Stimulated activated CD4-positive, alpha-beta T cell treated with anti-CD3 and anti-CD28 coated beads, Interleukin-2, amount 100 ng/mL, for 24 hours (primary cell): Measurements from ENCODE around the gene SNX30.

ENCODE experiments used
- DNase-seq, 2 donors: peaks; one replicate each; pipeline ENCODE4 v3.0.0-alpha.2; 2020

The SNX30 gene

DNA sequence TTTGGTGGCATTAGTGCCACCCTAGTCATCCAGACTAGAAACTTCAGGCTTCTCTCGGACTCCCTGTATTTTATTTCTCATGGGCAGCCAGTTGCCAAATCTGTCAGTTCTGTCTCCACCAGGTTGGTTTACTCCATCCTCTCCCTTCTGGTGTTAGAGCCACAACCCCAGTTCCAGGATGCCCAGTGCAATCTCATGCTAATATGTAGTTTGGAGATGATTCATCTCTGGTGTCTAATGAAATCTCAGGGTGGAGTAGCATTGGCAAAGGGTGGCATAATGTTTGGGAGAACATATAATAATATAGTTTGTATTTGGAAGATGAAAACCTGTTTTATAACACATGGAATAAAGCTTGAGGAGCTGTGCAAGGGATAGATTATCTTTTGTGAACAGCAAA is 109.9 kb downstream of the SNX30 start:
- no peak for DNase-seq

DNA sequence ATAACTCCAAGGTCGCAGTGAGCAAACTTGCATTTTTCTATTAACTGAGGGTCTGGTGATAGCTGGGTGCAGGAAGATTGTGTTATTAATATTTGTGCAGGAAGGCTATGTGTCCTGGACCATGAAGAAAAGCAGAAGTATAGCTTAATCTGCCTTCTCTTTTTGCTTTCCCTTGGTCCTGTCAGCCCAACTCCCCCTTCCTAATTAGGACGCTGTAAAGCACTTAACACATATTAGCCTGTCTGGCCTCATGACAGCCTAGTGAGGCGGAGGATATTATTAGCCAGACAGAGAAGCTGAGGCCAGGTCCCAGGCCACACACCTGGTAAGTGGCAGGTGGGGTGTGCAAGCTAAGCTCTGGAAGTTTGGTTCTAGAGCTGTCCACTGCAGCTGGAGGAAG is 110.6 kb downstream of the SNX30 start:
- no peak for DNase-seq

DNA sequence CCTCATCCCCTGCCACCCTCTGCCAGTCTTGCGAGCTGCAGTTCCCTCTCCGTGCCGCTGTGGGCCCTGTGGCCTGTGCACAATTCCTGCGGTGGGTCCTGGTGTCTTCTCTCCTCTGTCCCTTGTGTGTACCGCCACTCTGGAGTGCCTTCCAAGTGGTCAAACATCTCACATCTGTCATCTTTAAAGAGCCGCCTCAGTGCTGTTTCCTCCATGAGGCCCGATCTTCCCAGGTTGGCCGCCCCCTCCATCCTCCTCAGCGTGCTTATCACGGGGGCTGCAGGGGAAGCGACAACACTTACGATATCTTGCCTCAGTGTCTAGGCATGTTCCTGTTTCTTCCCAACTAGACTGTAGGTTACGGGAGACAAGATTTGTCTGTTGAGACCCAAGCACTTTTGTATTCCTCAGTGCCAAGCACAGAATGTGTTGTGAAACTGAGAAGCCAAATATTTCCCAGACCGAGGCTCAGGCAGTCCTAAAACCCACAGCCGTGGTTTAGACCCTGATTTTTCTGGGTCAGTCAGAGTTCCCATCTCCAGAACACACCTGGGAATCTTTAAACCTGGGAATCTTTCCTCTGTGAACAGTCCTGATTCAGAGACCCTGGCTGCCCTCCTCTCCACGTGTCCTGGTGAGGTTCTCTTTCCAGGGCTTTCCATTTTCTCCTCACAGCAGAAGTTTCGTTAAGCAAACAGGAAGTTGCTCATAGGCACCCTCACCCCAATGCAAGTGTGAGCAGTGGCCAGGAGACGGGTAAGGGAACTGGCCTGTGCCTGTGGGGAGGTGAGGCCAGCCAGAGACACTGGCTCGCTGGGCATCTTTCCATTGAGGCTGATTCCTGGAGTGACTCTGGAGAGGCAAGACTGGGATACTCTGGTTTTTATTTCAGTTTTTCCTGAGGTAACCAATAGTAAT is 111.3 kb downstream of the SNX30 start:
- no peak for DNase-seq

DNA sequence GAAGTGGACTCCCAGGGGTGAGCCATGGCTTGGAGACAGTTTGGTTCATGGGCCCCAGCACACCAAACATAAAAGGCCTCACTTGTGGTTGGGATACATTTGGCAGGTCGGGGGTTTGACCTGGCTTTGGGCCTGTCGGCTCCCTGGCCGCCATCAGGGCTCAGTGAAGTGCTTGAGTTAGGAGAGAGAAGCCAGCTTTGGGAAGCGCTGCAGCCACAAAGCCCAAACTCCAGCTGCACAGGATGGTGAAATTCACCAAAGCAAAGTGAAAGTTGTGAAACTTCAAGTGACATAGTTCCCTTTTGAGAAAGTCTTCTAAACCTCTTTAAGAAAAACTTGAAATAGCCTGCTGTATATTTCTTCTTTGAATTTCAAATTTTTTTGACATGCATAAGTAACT is 112.7 kb downstream of the SNX30 start:
- no peak for DNase-seq

DNA sequence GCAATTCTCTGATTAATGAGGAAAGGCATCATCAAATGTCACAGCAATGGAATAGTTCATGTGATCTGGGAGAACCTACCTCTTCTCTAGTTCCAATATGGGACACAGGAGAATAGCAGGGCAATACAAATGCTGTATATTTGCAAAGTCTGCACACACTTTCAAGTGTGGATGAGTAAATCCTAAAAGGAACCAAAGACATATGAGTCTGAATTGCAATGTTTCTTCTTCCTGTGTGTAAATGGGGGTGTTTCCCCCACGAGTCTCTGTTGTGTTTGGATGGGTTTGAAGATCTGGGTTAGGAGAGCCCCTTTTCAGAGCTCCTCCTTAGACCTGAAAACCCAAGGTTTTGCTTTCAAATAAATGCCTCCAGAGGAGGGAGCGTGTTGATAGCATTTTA is 113.2 kb downstream of the SNX30 start:
- no peak for DNase-seq

DNA sequence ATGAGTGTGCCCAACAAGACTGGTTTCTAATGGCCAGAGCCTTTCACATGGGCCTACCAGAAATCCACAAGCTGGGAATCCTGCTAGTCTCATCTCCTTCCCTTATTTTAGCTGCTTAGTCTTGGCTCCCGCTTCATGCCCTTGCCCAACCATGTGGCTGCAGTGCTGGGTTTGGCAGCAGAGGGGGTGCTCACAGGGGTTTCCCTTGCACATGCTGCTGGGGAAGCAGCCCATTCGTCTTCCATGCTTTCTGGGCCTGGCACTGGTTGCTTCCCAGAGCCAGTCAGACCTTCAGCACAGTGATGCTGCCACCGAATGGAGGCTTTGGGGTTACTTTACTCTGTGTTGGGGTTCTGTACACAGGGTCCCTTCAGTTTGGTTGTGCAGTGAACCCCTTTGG is 113.8 kb downstream of the SNX30 start:
- no peak for DNase-seq

DNA sequence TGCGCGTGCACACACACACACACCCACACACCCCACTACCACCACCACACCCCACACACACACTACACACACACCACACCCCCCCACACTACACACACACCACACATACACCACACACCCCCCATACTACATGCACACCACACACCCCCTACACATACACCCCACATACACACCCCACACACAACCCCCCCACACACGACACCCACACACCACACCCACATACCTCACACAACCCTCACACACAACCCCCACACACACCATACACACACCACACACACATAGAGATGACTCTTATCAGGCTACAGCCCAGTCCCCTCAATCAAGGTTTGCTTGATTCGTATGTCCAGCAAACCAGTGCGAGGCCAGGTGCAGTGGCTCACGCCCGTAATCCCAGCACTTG is 114.4 kb downstream of the SNX30 start:
- no peak for DNase-seq

DNA sequence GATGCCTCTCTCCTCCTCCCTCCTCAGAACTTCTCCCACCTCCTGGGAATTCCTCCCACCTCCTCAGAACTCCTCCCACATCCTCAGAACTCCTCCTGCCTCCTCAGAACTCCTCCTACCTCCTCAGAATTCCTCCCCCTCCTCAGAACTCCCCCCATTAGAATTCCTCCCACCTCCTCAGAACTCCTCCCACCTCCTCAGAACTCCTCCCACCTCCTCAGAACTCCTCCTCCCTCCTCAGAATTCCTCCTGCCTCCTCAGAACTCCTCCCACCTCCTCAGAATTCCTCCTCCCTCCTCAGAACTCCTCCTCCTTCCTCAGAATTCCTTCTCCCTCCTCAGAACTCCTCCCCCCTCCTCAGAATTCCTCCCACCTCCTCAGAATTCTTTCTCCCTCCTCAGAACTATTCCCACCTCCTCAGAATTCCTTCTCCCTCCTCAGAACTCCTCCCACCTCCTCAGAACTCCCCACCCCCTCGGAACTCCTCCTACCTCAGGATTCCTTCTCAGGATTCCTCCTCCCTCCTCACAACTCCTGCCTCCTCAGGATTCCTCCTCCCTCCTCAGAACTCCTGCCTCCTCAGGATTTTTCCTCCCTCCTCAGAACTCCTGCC is 116.2 kb downstream of the SNX30 start:
- DNase-seq = no peak

DNA sequence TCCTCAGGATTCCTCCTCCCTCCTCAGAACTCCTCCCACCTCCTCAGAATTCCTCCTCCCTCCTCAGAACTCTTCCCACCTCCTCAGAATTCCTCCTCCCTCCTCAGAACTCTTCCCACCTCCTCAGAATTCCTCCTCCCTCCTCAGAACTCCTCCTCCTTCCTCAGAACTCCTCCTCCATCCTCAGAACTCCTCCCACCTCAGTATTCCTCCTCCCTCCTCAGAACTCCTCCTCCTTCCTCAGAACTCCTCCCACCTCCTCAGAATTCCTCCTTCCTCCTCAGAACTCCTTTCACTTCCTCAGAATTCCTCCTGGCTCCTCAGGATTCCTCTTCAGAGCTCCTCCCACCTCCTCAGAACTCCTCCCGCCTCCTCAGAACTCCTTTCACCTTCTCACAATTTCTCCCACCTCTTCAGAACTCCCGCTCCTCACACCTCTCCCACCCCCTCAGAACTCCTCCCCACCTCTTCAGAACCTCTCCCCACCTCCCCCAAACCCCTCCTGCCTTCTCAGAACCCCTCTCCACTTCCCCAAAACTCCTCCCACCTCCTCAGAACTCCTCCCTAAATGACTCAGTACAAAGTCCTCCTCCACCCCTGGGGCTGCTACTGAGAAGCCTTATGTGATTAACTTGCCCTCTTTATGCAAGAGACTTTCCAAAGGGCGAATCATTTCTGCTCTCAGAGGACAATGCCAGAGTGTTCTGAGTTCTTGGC is 116.9 kb downstream of the SNX30 start:
- peak in 1 of 2 donors; percentile 19 for DNase-seq

DNA sequence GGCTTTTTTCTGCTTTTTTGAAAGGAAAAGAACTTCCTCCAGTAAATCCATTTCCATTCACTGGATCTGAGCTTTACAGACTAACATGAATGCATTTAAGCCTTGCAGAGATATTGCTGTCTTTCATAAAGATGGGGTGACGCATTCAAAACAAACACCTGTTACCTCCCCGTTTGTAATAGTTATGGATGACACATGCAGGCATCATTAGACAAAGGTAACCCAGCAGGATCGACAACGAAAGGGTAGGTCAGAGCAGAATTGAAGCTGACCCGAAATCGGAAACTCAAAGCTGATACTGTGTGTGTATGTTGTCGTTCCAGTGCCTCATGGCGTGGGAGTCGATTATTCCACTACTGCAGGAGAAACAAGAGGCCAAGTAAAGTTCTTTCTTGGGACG is 117.9 kb downstream of the SNX30 start:
- DNase-seq = no peak

DNA sequence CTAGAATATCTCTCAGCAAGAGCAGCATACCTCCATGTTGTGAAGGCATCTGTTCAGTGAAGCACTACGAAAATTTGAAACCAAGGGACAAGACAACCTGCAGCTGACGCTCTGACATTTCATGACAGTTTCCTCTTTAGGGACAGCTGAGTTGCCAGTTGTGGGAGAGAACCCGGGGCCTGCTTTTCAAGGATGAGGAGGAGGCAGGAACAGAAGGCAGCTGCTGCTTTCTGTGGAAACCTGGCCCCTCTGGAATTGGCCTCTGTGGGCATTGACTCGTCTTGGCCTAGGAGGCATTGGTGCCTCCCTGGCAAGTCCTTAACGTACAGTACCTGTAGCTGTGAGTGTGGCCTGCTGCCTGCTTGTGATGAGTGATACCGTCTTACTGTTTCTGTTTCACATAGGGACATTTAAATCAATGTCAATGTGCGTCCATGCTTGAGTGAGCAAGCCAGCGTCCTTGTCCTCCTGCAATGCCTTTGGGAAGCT is 118.5 kb downstream of the SNX30 start:
- no peak for DNase-seq

DNA sequence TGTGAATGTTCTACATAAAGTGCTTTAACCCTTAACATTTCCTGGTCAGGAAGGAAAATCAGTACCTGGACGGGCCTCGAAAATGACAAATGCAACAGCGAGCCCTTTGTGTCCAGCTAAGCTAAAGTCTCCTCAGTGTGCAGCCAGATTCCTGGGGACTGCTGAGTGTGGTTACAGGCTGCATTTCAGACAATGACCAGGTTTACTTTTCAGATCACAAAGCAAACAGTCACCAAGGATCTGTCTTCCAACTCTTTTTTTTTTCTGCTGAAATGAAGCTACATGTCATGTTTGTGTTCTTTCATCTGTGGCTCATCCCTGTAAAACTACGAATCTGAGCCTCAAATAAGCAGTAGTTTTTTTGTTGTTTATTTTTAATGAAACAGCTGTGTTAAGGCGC is 119.4 kb downstream of the SNX30 start:
- DNase-seq = no peak

DNA sequence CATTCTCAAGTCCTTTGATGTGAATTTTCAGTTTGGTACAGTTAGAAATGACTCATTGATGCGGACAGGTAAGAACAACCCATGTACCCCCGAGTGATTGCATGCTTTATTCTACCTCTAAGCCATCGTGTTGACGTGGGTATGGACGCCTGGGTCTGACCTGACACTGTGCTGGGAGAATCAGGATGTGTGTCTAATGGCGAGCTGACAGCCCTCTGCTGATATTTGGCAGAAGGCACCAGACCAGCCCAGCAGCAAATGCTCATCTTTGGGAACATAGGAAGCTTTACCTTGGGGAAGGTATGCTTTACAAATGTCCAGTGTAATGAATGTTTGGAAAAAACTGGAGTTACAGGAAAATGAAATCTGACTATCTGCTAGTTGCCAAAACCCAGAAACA is 120.0 kb downstream of the SNX30 start:
- no peak for DNase-seq

DNA sequence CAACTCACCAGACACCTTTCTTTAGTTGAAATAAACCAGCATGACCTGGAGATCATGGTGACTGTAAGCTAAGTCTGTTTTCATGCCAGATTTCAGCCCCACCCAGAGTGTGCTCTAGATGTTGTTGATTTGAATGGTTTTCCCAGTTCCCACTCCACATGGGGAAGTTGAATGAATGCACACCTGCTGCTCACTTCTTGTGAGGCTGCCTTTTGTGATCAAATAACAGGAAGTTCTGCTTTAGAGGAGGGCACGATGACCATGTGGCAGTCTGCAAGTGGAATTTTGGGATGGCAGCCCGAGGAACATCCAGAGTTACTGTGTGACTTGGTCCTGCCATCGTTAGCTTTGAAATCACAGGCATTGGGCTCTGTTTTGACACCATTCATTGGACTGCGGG is 121.5 kb downstream of the SNX30 start:
- no peak for DNase-seq

DNA sequence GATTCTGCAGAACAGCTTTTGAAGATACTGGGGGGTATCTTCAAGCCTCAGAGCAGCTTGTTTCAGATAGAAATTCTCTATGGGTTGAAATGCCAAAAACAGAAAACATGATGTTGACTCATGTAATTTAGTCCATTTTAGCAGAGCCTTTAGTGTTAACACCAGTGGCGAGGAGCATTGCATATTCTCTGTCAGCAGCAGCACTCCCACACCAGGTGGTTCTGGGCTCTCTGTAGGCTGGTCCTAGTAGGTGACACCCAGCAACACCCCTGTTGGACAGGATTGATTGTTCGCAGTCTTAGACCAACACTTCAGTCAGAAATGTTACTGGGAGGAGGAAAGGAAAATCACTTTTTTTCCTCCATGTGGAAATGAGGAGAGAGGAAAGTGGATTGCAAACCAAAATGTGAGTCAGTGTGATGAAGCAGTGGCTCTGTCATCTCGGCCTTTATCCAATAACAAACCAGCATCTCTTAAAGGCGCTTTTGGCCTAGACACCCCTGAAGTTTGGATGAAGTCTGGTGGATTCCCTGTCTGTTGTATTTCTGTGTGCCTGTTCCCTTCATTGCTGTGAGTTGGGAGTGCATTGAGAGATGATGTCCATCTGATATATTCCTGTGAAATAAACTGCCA is 123.3 kb downstream of the SNX30 start:
- DNase-seq = no peak

DNA sequence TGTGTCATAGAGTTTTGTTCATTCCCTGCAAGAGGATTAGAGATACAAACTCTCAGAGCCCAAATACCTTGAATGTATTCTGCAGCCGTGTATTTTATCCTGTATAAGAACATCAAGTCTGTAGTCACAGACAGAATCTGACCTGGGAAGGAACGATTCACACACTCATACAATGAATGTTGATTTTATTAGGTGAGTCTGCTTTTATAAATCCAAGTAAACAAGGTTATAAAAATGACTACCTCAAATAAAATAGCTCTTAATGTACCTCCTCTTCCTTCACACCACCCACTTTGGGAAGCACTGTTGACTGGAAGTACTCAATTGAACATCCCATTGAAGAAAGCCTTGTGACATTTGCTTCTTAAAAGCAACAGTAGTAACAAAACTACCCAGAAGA is 128.2 kb downstream of the SNX30 start:
- DNase-seq = no peak

DNA sequence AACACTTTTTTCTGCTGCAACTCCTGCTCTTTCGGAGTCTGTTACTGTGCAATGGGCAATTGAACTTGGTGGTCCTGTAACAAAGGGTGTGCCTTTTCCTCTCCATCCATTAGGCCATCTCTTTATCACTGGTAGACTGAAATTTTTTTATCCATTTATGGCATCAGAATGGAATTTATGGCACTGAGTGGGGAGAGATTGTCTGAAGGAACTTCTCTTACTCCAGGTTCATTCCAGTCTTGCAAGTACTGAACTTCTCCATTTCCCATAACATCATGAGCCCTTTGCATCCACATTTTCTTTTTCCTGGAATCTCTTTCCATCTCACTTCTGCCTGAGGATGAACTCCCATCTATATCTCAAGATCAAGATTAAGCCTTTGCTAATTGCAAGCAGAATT is 130.1 kb downstream of the SNX30 start:
- DNase-seq = no peak

DNA sequence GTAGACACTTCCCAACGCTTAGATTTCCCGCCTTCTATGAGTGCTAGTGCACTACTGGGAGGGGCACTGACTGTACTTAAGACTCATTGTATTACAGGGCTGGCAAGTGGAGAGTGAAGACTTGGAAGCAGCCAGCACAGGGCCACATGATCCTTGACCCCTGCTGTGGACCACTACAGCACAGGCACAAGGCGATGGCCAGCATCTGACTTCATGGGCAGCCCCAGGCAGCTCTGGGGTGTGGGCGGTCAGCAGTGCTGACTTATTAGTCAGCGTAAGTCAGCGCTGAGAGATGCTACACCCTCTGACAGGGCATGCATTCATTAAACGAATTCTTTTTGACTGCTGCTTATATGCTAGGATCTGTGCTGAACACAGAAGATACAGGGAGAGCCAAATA is 130.8 kb downstream of the SNX30 start:
- DNase-seq = no peak

DNA sequence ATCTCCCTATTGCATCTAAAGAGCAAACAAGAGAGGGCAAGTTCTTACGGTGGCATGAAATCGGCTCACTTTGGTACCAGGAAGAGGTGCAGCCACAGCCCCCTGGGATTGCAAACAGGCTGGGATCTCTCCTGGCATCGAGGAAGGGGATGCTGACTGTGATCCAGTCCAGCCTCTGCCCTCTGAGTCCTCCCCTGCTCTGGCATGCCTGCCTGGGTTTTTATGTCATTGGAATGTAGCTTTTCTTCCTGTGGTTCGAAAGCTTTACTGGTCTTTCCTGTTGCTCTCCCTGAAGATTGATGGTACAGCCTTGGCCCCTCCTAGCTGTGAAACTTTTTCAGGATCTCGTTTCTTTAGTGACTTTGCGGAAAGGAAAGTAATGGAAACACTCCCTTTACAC is 133.5 kb downstream of the SNX30 start:
- DNase-seq = no peak

DNA sequence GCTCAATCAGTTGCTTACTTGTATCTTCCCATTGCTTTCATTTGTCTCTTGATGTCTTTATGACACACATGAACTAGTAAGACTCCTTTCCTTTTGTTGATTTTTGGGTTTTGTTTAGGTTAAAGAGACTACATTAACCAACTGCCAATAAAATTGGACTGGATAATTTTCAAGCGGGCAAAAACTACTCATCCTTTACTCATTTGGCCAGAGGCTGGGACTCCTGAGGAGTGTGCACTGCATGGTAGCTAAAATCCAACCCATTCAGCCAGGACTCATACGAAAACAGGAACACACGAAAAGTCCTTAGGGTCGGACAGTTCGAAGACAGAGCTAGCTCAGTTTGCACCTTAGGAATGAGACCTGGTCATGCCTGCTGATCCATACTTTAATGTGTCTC is 134.2 kb downstream of the SNX30 start:
- no peak for DNase-seq

DNA sequence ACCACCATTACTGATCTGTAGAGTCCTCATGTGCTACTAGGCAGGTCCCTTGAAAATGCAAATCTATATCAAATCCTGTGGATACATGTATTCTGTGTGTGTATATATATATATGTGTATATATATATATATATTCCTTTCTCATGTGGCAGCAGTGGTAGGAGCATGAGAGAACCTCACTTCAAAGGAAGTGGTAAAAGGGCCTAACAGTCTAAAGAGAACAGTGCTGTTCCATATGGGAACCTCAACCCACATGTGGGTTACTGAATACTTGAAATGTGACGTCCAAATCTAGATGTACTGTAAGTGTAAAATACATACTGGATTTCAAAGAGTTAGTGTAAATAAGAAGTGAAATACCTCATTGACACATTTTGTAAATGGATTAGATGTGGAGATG is 134.8 kb downstream of the SNX30 start:
- no peak for DNase-seq

DNA sequence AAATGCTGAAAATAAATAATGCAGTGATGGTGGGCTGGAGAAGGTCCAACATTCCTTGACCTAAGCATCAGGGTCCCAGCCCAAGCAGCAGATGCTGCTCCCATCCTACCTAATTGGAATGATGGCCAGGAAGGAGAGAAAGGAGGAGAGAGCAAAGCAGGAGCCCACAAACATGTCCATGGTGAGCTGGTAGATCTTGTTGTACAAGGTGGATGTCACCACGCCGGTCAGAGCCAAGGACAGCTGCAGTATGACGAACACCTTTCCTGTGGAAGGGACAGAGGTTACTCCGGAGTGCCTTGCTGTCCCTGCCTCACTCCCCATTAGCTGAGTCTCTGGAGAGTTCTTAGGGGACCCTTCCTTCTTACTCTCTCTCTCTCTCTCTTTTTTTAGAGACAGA is 135.8 kb downstream of the SNX30 start:
- no peak for DNase-seq

DNA sequence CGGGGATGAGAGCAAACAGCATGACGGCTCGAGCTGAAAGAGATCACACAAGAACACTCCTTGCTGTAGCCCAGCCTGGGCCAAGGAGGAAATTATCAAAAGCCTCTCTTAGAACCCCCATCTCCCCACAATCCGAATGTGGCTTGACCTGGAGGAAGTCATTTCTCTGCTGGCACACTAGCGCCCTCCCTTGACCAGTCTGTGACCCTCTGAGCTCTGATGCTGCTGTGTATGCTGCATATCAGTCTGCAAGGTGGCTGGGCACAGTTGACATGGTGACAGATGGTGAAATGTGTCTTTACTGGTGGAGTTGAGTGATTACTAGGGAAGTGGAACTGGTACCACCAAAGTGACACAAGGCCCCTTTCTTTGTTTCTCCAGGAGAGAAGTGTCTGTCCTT is 136.8 kb downstream of the SNX30 start:
- DNase-seq = no peak
